Tibial nerve (tissue), 4 donors: ENCODE data around the gene GCDH.

Experiments
- CTCF ChIP-seq, 5 experiments: fragments of 200-600 bp in 3 of 5; fragments of 450-650 bp in 2 of 5; sonication (generic) in 3 of 5; IDR thresholded peaks; one replicate each; pipeline ENCODE4 v1.5.1; 2016 to 2019; ENCODE audit warnings: antibody characterized with exemption in 5 of 5, mild to moderate bottlenecking in 3 of 5, moderate library complexity in 2 of 5
- EP300 ChIP-seq, 2 donors: sonication (generic); formaldehyde crosslinking; IDR thresholded peaks; one replicate each; pipeline ENCODE4 v1.6.1; 2017; ENCODE audit warnings: antibody characterized with exemption in 2 of 2, mild to moderate bottlenecking in 1 of 2
- POLR2A ChIP-seq, 2 donors: fragments of 450-650 bp; IDR thresholded peaks; one replicate each; pipeline ENCODE4 v1.6.1; 2017; ENCODE audit warnings: antibody characterized with exemption in 2 of 2, mild to moderate bottlenecking in 2 of 2, moderate library complexity in 2 of 2

GRCh38 chr19:12847159-12848139 is 43.5 kb upstream of the GCDH start:
- TF ChIP-seq CTCF (IDR thresholded peaks at IDR 0.05) = peak; percentile 98 to 99 (median 99)
- TF ChIP-seq POLR2A (IDR thresholded peaks at IDR 0.05) = no peak
- peak in 1 of 2 donors; percentile 30 for TF ChIP-seq EP300 (IDR thresholded peaks at IDR 0.05)
